Stimulated activated CD8-positive, alpha-beta memory T cell treated with anti-CD3 and anti-CD28 coated beads, Interleukin-4, amount 100 ng/mL, for 24 hours (primary cell): Measurements from ENCODE around the gene PLA2G4D.

Experiments
- DNase-seq: peaks from one replicate; pipeline ENCODE4 v3.0.0-alpha.2; 2020; ENCODE audit warnings: low read depth

PLA2G4D gene, protein sequence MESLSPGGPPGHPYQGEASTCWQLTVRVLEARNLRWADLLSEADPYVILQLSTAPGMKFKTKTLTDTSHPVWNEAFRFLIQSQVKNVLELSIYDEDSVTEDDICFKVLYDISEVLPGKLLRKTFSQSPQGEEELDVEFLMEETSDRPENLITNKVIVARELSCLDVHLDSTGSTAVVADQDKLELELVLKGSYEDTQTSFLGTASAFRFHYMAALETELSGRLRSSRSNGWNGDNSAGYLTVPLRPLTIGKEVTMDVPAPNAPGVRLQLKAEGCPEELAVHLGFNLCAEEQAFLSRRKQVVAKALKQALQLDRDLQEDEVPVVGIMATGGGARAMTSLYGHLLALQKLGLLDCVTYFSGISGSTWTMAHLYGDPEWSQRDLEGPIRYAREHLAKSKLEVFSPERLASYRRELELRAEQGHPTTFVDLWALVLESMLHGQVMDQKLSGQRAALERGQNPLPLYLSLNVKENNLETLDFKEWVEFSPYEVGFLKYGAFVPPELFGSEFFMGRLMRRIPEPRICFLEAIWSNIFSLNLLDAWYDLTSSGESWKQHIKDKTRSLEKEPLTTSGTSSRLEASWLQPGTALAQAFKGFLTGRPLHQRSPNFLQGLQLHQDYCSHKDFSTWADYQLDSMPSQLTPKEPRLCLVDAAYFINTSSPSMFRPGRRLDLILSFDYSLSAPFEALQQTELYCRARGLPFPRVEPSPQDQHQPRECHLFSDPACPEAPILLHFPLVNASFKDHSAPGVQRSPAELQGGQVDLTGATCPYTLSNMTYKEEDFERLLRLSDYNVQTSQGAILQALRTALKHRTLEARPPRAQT

DNA sequence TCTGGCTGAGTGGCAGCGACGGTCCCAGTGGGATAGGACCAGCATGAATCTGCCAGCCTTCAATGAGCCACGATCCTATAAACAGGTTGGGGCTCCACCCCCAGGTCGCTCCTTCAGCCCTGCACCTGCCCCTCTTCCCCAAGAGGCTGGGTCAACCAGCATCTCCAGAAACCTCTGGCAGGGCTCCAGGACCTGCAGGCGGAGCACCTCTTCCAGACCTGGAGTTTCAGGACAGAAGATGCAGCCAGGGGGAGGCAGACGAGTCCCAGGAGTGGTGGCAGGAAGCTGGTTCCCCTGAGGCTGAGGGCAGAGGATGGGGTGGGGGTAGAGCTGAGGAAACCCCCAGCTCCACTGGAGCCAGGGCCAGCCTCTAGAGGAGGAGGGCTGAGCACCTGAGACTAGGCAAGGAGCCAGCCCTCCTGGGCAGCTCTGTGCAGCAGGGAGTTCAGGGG is at the start of gene PLA2G4D:
TSS of gene PLA2G4D (minus strand) at position 51 of the 452 bp plus-strand sequence. CDS start 103 bp downstream, outside the sequence.
- no peak for DNase-seq

DNA sequence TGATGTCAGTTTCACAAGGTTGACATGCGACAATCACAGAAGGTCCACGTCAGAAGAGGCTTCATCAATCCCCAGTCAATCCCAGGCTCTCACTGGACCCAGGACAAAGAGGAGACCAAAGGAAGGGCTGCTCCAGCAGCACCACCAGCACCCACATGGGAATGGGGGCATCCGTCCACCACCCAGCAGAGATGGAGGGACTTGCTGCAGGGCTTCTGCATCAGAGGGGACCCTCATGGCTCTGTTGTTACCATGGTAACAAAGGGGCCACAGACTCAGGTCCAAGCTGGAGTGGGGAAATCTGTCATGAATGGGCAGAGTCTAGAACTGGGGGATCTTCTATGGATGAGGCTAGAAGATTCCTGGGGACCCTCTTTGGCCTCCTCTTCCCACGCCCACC is 49.0 kb upstream of the PLA2G4D start:
- DNase-seq = no peak

DNA sequence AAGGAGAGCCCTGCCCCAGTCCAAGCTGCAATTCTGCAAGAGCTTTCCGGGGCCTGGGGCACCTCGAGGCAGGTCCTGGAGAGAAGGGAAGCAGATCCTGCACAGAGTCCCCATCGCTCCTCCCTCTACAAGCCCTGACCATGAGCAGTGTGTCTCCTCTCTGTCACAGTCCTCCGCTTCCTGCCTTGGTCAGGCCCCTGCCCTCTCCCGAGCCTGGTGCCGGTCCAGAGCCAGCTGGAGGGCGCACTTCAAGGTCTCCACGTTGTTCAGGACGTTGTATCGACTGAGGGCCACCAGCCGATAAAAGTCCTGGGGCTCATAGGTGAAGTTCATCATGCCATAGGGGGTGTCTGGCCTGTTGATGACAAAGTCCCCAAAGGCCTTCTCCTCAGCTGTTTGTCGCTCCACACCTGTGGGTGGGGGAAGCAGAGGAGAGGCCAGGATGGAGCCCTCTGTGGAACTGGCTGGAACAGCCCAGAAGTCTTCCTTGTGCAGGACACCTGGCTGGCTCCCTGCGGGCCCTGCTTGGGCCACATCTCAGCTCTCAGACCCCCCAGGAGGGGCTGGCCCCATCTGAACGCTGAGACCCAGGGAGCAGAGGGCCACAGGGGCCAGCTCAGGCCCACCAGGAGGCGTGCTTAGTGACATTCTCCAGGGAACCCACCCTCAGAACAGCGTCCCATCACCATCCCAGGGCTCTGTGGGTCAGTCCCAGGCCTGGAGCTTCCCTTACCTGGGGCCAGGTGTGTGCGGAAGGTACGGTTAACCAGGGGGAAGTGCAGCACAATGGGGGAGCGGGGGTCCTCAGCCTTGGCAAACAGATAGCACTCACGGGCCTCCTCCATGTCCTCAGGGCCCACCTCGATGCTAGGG is 47.7 kb upstream of the PLA2G4D start:
- no peak for DNase-seq

DNA sequence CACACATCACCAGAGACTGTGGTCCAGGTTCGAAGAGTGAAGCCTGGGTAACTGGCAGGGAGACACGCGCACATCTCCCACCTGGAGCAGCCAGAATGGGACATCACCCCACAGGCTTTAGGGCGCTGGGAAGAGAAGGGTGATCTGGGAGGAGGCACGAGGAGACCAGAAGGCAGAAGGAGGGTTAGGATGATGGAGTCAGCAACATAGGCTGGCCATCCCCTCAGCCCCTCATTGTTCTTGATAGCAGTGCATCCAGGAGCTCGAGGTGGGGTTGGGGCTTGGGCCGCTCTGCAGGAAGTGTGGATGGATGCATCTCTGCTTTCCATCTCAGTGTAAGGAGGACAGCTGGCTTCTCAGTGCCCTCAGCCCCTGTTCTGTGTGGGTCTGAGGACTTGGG is 46.9 kb upstream of the PLA2G4D start:
- DNase-seq = no peak

DNA sequence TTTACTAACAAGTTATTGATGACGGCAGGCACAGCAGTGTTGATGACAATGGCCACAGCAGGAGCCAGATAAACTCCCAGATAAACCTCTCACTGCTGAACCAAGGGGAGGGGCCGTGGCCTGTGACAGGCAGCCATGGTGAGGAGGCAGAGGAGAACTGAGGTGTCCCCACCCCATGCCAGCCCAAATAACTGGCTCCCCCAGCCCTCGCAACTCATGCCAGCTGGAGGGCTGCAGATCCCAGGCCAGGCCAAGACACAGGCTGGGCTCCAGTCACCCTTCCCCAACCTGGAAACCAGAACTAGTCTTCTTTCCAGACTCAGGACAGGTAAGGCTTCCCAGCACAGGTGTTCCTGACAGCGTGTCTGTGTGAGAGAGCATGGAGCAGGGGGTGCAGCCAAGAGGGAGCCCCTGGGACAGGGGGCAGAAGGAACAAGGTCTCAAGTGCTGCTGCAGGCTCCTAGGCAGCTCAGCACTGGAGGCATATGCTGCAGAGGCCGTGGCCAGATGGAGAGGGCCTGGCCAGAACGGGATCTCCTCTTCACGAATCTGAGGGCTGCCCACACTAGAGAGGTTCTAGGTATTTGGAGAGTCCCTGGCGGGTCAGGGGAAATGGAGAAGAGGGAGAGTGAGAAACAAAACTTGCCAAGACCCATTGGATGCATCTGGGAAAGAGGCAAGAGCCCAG is 46.2 kb upstream of the PLA2G4D start:
- no peak for DNase-seq

DNA sequence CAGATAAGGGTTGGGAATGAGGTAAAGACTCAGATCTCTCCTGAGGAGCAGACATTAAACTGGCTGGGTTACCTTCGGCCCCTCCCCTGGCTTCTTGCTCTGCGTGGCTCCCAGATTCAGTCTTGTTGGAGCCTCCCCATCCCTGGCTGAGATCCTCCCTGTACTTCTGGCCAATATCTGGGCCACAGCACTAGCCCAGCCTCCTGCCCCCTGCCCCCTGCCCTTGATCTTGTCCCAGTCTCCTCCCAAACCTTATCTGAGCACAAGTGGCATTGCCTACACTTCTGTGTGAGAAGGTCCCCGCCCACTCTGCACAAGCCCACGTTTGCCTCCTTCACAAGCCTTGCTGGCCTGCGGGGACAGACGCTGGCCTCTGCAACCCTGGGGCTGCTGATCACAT is 45.2 kb upstream of the PLA2G4D start:
- no peak for DNase-seq

DNA sequence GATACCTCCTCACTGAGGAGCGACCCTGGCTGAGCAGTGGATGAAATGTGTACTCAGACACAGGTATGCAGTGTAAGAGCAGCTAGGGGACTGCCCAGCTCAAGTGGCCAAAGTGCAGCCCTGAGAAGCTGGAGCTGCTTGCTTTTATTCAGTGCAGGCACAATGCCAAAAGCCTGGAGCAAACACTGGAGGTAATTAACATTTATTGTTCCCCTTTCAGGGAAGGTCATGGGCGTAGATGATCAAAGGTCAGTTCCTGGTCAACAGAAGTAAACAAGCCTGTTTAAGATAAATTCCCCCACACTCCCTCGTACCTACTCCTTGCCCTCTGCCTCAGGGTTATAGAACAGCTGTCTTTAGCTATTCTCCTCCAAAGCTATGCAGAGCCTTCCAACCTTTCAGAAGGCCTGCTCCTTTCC is 44.6 kb upstream of the PLA2G4D start:
- DNase-seq = no peak

DNA sequence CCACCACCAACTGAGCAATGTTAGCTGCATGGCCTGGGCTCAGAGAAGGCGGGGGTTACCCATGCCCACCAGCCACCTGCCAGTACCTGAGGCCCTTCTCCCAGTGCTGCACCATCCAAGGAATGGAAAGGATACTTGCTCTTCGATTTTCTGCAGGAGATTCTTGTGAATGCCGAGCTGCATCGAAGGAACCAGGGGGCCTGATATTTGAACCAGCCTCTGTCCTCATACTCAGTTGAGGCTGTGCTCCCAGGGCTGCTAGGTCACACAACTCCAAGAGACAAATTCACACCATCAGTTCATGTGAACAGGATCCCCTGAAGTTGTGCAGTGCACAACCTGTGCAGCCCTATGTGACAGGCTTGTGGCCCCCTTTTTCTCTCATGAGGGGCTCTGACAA is 44.0 kb upstream of the PLA2G4D start:
- DNase-seq = no peak

DNA sequence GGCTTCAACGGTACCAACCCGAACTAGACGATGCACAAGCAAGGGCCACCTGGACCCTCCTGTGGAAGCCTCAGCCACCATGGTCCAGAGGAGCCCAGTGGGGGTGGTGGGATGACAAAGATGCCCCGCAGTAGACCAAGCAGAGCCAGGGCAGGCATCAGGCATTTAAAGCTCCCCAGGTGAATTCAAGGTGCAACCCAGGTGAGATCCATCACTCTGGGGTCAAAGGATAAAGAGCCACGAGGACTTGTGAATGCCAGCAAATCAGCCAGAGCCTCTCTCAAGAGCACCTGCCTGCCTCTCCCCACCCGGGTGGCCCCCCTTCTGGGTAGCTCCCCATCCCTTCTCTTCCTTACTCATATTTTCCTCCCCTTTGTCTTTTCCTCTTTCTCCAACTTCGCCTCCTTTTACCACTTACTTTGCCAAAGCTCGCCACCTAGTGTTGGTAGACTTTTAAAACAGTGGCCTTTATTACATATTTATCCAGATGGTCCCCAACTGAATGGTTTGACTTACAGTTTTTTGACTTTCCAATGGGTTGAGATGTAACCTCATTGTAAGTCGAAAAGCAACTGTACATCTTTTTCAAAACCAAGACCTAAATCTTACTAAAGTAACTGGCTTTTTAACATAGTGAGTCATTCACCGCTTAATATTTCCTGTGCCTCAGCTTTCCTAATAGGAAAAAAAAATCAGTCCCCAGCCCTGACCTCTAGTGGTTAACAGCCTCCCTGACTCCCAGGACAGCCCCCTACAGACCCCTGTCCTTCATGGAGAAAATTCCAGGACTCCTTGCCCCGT is 43.3 kb upstream of the PLA2G4D start:
- no peak for DNase-seq

DNA sequence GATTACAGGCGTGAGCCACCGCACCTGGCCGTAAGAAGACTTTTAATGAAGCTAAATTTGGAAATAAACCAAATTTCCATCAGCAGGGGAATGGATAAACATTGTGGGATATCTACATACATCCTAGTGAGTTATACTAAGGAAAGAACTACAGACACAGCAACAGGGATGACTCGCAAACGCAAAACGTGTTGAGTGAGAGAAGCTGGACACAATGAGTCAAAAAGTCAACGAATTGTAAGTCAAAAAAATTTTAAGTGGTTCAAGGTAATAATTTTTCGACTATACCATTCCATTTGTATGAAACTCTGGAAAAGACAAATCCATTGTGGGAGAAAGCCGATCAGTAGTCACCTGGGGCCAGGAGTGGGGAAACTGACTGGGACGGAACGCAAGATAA is 42.2 kb upstream of the PLA2G4D start:
- DNase-seq = no peak

DNA sequence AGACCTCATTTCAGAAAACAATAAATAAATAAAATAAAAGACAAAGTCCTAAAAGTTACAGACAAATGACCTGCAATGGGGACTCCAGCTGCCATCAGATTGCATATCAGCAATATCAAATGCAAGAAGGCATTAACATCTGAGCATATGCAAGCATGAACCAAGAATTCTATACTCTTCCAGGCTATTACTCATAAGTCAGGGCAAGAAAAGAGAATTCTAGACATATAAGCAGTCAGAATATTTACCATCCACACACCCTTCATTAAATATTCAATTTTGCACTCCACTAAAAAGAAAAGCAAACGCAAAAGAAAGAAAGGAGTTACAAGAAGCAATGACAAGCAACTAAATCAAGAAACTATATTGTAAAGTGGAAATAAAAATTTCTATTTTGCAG is 41.0 kb upstream of the PLA2G4D start:
- no peak for DNase-seq

DNA sequence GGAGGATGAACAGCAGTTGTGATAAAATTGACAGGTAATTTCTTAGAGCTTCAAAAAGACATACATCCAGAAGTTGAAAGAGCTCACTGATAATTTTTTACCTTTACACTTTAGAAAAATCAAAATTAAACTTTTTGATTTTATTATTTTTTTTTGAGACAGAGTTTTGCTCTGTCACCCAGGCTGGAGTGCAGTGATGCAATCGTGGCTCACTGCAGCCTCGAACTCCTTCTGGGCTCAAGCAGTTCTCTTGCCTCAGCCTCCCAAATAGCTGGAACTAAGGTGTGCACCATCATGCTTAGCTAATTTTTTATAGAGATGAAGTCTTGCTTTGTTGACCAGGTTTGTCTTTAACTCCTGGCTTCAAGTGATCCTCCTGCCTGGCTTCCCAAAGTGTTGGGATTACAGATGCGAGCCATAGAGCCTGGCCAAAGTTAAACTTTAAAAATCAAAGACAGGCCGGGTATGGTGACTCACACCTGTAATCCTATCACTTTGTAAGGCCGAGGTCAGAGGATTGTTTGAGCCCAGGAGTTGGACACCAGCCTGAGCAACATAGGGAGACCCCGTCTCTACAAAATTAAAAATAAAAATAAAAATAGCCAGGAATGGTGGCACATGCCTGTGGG is 40.4 kb upstream of the PLA2G4D start:
- no peak for DNase-seq

DNA sequence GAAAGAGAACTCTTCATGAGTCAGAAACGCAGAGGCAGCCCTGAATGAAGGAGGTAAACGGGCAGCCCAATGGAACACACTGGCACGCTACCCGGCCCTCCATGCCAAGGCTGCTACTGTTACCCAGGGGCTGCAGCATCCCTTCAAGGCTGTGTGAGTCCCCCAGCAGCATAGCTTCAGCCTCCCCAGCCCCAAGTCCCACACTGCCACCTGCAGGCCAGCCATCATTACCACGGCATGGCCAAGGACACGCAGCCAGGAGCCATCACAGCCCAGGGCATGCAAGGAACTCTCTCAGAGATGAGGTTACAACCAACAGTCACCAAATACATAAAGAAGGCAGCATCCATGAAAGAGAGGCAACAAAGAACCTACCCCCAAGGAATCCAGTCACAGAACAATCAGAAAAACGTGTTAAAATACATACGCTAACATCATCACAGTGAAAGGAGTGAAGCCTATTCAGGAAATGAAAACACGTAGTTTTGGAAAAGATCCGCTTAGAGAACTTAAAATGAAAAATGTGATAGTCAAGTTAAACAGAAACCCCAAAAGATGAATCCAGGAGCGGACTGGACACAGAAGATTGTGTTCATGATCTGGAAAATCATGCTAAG is 39.6 kb upstream of the PLA2G4D start:
- peak; percentile 46 for DNase-seq

DNA sequence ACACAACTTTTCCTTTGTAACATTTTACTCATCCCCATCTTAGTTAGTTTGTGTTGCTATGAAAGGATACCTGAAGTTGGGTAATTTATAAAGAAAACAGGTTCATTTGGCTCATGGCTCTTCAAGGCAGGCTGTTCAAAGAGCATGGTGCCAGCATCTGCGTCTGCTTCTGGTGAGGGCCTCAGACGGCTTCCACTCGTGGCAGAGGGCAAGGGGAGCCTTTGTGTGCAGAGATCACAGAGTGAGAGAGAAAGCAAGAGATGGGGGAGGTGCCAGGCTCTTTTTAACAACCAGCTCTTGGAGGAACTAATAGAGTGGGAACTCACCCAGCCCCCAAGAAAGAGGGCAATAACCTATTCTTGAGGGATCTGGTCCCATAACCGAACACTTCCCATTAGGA is 39.0 kb upstream of the PLA2G4D start:
- DNase-seq = no peak

DNA sequence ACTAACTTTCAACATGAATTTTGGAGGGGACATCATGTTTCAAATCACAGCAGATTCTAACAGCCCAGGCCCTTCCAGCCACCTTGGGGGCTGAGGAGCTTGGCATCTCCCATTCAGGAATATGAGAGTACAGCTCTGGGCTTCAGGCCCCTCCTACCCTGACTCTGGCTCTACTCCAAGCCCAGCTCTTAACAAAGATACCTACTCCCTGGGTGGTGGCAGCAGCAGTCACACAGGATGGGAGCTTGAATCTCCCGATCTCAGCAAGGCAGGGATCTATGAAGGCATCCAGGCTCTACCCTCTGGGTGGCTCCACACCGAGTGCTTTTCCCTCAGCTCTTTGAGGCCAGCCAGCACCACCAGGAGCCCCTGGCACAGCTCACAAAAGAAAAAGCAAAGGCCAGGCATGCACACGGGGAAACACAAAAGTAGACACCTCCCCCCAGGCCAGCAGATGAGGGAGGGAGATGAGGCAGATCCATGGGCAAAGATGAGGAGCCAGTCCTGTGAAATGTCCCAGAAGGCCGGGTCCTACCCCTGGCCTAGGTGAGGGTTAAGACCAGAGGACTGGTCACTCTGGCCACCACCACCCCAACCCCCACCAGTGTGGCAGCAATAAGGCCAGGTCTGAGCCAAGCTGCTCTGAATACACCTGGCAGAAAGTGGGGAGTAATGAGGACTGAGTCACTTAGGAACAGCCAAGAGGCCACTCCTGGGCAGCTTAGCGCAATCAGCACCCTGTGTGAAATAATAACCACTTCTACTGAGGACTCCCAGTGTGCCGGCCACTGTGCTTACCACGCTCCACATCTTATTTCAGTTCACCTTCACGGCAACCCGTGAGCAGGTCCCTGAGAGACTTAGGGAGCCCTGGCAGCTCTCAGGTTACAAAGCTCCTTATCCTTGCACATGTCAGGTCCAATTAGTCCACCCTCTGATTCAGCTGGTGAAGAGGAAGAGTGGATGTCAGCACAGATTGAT is 37.8 kb upstream of the PLA2G4D start:
- no peak for DNase-seq

DNA sequence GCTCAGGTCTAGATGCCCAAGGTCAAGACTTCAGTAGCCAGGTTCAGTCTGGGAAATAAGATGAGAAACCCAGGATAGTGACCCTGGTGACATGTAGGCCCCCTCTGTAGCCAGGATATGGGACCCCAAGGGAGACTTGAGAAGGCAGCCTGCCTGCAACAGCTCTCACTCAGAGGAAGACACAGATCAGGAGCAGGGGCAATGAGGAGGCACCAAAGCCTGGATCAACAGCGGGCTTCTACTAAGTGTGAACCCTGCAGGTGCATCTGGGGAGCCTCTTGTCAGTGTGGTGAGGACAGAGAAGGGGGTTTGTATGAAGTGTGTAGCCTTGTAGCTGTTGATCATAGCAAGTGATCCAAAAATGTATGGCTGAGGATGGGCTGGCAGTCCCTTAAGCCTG is 36.6 kb upstream of the PLA2G4D start:
- DNase-seq = no peak

DNA sequence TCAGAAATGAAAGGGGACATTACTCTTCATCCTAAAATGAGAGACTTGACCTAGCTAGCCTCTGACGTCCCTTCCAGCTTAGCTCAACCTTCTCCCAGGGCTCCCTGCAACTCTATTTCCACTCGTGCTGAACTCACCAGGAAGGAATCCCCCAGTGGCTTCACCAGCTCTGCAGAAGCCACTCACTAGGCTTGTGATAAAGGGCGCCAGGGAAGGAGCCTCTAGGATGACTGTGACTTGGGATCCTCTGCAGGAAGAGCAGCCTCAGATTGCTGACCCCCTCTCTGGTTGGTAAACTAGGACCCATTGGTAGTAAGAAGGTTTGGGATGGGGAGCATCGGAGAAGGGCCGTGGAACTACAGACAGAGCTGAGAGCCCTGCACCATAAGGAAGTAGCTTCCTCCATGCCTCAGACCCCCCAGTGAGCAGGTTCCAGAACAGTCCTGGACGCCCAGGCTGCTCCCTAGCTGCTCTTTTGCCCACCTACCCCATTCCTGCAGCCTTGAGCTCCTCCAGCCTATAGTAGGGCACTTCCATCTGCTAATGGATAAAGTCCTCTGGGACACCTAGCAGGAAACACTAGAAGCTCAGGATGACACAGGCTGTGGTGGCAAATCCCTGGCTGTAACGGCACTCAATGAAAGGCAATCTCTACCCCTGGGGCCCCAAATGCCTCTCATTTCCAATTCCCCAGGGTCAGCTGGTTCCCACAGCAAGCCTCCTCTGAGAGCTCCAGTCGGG is 36.1 kb upstream of the PLA2G4D start:
- DNase-seq = no peak

DNA sequence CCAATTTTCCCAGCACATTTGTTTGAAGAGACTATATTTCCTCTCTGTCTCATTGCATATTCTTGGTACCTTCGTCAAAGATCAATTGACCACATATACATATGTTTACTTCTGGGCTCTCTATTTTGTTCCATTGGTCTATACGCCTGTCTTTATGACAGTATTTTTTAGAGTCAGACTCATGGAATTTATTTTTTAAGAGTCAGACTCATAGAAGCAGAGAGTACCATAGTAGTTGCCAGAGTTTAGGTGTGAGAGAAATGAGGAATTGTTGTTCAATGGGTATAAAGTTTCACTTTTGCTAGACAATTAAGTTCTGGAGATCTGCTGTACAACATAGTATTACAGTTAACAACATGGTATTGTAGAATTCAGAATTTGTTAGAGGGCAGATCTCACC is 35.0 kb upstream of the PLA2G4D start:
- DNase-seq = no peak
